Cerebellar nuclear complex (tissue), 1 donor: ENCODE results near the gene ITIH2.
"Not testable (repeated sequence)": the region's sequence is repeated elsewhere in the genome, so short reads cannot be mapped to it uniquely, and the experiment has no call there.

Experiments used
- DNase-seq, 2 experiments: peaks; one replicate each; lab custom pipeline; 2025; lab: John Stamatoyannopoulos, UW

ITIH2 gene

DNA sequence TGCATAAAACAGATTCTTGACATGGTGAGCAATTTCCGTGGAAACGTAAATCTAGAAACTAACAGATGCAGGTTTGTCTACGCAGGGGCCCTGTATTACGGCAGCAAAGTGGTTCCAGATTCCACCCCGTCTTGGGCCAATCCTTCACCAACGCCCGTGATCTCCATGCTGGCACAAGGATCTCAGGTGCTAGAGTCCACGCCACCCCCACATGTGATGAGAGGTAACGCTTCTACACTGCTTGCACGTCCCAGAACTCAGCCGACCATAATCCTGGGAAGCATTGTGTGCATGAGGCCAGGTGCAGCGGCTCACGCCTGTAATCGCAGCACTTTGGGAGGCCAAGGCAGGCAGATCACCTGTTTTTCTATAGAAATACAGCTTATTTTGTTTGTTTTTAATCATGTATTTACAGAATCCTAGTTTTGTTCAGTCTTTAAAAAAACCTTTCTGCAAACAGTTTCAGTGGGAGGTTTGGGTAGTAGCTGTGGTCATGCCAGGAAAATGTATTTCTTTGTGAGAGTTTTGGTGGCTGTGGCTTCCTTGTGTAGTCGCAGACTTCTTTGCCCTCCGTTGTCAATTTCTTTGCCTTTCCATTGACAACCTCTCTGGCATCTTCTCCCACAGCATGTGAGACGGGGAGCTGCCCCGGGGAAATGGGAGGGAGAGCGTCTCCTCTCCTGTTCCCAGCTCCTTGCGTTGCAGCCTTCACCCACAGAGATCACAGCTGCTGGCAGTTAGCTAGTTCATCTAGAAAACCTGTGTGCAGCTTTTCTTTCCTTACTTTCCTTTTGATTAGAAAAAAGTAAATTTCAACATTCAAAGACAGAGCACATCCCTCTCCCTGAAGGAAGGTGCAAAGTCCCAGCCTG is 35.7 kb downstream of the ITIH2 start:
- no peak for DNase-seq

DNA sequence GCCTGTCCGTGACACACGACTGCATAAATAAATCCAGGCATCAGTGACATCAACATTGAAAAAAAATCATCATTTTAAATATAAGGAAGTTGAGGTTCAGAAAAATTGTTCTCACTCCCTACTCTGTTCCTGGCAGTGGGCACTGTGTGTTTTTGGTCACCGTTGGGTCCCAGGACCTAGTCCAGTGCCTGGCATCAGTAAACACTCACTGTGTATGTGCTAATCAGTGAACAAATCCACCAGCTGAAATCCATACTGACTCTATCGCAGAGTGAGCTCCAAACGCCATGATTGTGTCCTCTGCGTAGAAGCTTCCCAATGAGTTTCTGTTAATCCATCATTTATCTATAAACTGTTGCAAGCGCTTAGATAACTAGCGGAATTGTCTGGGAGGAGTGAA is 41.2 kb downstream of the ITIH2 start:
- DNase-seq, result no peak

DNA sequence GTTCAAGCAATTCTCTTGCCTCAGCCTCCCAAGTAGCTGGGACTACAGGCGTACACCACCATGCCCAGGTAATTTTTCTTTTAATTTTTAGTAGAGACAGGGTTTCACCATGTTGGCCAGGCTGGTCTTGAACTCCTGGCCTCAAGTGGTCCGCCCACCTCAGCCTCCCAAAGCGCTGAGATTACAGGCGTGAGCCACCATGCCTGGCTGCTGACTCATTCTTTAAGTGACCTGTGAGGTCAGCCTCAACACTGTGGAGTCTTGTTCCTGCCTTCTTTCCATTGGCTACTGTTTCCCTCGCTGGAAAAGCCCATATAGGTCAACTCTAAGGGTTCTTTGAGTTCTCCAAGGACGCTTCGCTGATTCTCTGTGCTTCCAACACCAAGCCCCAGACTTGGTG is 45.5 kb downstream of the ITIH2 start:
- not testable (repeated sequence) for DNase-seq

DNA sequence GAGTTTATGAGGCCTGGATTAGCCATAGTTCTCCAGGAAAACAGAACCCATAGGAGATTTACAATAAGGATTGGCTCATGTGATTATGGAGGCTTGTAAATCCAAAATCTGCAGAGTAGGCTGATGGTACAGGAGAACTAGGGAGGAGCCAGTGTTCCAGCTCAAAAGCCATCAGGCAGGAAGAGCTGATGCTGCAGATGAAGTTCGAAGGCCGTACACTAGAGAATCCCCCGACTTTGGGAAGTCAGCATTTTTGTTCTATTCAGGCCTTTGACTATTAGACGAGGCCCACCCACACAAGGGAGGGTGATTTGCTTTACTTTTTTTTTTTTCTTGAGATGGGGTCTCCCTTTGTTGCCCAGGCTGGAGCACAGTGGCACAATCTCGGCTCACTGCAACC is 47.1 kb downstream of the ITIH2 start:
- DNase-seq, result no peak

DNA sequence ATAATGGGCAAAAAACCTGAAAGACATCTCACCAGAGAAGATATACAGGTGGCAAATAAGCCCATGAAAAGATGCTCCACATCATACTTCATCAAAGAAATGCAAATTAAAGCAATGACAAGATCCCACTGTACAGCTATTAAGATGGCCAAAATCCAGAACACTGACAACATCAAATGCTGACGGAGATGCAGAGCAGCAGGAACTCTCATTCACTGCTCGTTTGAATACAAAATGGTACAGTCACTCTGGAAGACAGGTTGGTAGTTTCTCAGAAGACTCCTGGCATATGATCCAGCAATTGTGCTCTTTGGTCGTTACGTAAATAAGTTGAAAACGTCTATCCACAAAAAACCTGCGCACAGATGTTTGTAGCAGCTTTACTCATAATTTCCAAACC is 49.1 kb downstream of the ITIH2 start:
- DNase-seq, result no peak

DNA sequence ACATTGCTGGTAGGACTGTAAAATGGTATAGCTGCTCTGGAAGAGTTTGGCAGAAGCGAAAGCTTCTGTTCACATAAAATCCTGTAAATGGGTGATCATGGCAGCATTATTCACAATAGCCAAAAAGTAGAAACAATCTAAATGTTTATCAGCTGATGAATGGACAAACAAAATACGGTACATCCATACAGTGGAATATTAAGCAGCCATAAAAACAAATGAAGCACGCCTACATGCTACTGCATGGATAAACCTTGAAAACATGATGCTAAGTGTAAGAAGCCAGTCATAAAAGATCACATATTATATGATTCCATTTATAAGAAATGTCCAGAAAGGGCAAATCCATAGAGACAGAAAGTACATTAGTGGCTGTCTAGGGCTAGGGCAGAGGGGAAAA is 52.0 kb downstream of the ITIH2 start:
- no peak for DNase-seq

DNA sequence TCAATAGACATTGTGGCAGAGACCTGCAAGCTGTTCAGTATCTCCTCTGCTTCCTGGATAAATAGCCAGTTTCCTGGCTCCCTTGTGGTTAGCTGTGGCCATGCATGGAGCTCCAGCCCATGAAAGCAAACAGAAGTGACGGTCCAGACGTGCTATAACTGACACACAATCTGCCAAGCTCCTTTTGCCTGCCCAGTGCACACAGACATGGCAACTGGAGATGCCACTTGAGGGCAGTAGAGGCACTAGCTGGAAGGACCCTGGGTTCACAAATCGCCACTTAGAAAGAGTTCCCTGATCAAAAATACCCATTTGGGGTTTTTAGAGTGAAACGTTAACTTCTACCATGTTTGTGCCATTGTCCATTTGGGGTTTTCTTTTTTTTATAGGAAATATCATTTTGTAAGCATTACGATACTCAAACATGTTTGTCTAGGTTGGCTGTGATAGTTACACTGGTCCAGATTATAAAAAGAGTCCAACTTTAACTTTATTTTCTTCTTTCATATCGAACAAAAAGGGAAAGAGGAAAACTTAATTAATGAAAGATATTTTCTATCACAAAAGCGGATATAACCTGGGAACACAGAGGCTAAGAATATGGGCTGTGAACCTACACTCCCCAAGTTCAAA is 53.4 kb downstream of the ITIH2 start:
- no peak for DNase-seq

DNA sequence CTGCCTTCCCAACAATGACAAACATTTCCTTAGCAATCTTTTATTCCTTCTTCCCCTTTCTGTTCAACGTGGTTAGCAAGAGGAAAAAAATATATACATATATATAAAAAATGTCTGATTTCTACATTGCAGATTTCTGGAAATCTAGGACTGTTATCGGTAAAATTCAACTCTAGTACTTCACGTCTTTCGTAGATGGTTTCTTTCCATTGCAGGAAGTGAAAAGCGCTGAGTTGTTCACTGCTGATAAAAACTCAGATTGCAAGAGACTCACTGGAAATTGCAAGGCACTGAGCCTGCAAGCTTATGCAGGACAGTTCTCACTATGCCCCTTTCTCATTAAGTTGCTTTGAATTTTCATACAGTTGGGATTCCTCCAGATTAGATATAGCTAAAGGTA is 60.8 kb downstream of the ITIH2 start:
- DNase-seq, result no peak

DNA sequence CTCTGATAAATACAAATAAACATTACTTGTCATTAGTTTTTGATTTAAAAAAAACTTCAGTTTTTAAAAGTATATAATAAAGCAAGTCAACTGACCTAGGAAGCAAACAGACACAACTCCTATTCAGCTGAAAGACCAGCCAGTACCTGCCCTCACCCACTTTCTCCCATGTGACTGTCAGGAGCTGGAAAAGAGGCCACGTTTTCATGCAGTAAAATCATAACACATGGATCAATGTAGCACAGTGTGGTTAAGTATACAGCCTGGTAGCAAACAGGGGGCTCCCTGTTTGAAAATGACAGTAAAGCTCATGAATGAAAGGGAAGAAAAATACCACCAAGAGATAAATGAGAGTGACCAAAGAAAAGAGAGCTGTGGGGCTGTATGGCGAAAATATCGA is 63.1 kb downstream of the ITIH2 start:
- no peak for DNase-seq

DNA sequence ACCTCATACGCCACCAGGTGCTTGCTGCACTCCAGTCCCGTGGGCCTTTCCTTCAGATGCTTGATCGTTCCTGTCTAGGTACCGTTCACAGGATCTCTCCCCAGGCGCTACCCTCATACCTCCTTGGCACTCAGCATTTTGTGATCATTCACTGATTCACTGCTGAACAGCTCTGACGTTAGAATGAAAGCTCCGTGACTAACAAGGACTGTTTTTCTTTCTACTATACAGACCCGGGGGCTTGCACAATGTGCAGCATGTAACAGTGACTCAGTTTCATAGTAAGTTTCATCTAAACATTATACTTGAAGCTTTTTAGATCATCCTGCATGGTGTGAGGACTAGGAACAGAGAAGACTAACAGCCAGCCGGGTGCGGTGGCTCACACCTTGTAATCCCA is 64.1 kb downstream of the ITIH2 start:
- no peak for DNase-seq

DNA sequence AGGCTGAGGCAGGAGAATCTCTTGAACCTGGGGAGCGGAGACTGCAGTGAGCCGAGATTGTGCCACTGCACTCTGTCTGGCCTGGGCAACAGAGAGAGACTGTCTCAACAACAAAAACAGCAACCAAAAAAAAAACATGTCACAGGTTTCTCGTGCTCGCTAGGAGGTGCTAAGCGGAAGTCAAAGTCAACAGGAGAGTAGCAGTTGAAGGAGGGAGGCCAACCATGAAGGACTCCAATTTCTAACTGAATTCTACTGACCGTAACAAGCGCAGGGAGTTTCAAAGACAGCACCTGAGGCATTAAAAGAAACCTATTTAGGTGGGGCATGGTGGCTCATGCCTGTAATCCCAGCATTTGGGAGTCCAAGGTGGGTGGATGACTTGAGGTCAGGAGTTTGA is 65.3 kb downstream of the ITIH2 start:
- DNase-seq, result no peak

DNA sequence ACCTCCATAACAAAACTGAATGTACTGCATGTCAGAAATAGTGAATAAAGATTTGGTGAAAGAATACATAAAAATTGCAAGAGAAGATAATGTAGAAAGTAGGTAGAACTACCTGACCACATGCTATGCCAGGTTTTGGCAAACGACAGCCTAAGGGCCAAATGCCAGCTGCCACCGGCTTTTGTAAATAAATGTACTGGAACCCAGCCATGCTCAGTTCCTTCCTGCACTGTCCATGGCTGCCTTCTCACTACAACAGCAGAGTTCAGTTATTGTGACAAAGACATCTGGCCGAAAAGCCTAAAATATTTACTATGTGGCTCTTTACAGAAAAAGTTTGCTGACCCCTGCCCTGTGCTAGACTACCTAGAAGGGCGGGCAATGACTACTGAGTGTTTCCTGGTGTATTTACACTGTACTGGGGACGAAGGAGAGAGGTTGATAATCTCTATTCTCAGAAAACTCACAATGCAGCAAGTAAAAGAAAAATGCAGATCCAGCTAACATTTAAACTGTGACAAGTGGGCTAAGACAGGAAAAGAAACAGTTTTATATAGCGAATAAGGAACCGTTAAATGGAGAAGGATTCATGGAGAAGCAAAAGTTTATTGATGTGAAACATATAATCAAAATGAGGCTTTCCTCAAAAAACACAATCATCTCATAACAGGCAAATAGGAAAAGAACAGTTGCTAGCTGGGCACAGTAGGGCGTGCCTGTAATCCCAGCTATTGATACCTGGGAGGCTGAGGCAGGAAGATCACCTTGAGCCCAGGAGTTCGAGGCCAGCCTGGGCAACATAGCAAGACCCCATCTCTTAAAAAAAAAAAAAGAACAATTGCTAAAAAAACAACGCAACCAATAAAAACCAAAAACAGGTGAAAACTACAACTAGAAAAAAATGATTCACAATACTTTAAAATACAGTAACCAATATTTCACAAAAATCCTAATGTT is 71.0 kb downstream of the ITIH2 start:
- peak in 1 of 2 experiments; percentile 74 for DNase-seq

DNA sequence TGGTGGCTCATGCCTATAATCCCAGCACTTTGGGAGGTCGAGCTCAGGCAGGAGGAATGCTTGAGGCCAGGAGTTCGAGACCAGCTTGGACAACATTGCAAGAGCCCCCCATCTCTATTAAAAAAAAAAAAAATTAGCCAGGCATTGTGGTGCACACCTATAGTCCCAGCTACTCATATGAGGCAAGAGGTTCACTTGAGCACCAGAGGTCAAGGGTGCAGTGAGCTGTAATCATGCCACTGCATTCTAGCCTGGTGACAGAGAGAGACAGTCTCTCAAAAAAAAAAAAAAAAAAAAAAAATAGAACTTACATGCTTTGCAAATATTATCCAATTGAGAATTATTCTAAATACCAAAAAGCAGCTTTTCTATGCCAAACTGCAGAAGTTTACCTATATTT is 73.7 kb downstream of the ITIH2 start:
- DNase-seq, result no peak

DNA sequence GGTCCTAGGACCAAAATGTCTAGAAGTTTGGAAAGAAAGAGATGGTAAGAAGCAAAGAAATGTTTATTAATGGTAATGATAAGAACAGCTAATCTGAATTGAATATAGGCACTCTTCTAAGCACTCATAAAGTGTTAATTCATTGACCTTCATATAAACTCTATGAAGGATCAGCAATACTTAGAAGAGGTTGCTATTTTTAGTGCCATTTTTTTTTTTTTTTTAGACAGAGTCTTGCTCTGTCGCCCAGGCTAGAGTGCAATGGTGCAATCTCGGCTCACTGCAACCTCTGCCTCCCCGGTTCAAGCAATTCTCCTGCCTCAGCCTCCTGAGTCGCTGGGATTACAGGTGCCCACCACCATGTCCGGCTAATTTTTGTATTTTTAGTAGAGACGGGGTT is 79.1 kb downstream of the ITIH2 start:
- not testable (repeated sequence) for DNase-seq

DNA sequence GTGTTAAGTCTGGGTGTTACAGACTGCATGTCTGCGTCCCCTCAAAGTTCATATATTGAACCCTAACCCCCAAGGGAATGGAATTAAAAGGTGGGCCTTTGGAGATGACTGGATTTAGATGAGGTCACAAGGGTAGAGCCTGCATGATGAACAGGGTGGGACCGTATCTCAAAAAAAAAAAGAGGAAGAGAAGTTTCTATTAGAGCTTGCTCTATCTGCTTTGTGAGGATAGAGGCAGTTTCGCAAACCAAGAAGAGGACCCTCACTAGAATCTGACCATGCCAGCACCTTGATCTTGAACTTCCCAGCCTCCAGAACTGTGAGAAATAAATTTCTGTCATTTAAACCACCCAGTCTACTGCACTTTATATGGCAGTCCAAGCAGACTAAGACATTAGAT is 83.3 kb downstream of the ITIH2 start:
- DNase-seq, result no peak

DNA sequence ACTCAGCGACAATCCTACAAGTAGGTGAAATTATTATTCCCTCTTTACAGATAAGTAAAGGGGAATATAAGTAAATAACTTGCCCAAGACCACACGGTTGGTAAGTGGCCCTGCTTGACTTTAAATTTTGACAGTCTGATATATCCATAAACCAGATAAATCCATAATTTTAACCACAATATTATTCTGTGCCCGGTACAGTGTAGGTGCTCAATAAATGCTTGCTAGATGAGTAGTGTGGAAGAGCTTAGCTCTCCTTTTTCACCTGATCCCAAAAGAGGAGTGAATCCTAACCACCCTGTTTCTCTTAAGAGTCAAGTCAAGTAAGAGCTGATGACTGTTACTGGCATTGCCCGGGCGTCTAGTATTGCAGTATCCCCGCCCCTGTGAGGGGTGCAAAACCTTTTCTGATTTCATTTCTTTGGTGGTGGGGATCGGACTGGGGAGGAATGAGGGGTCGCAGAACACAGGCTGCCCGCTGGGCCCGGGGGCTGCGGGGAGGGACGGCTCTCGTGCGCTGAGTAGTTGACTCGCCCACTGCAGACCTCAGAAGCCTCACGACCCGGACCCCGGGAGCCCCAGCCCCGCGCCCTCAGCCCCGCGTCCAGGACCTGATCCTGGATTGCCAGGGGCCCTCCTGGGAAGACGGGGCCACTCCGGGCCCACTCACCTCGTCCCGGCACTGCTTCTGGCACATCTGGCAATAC is 84.2 kb downstream of the ITIH2 start:
- DNase-seq, result no peak

DNA sequence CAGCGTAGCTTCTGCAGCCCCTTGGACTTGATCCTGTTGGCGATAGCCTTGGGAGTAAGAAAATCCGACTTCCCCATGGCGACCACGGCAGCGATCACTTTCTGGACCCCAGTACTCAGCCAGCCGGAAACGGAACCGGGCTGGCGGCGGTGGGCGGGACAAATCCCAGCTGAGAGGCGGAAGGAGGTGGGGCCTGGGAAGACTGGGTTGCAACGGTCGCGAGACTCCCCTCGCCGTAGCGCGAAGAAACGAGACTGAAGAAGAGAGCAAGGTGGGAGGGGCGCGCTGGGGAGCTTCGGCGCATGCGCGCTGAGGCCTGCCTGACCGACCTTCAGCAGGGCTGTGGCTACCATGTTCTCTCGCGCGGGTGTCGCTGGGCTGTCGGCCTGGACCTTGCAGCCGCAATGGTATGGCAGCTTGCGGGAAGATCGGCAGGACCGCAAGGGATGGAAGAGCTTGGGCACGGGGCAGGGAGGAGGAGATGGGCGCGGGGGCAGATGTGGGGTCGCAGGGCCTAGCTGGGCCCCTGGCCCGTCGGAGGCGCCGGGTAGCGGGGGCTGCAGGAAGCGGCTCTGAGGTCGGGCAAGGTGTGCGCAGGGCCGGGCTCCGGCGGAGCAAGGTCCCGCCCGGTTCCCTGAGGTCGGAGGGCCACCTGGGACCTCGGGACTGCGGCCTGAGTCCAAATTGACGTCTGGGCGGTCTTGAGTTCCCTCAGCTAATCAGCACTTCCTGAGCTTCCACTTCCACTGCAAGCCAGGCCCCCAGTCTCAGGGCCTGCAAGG is 84.9 kb downstream of the ITIH2 start, which contains the start of the genes ATP5F1C and KIN:
ATP5F1C (plus strand) TSS at position 321 of the 782 bp plus-strand sequence; CDS start at position 352, 31 bp downstream.
KIN (minus strand) TSS at position 137 of the 782 bp plus-strand sequence; CDS start at position 77, 60 bp downstream.
- DNase-seq, result peak; percentile 66 to 91

DNA sequence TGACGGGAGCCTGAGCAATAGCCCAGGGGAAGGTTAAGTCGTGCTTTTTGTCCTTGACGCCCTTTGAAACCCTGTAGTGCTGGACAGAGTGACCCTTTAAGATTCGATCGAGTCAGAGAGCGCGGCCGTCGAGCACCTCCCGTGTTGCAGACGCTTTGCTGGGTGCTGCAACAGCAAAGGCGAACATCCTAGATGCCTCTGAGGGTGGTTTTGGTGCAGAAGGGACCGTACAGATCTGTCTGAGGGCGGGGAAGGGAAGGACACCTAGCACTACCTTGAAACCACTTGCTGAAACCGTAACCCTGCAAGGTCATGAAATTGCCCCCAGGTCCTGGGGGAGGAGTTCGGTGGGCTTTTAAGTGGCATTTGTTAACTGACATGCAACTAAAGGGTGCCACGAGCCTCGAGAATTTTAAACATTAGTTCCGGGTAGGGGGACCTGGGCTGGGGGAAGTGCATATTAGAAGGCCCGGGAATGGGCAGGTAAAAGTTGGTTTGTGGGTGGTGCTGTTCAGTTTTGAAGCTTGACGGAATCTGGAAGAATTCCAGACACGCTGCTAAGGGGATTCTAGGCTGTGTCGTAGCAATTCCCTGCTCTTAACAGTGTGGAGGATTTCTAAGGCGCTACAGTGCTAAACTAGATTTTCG is 85.6 kb downstream of the ITIH2 start:
- no peak for DNase-seq

DNA sequence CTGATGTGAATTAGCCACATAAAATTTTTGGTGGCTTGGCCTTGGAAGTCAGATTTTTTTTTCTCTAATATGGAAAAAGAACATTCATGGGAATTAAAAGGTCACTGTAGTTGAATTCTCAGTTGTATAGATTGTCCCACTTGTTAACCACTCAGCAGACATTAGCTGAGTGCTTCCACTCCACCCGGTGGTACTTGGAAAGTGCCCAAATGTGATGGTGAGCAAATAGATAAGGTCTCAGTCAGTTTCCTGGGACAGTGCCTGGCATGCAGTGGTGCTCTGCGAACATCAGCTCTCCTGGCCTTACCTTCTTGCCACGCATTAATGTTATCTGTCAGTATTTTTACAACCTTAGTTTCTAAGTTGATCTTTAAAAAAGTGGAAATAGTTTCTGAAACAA is 86.3 kb downstream of the ITIH2 start:
- no peak for DNase-seq

DNA sequence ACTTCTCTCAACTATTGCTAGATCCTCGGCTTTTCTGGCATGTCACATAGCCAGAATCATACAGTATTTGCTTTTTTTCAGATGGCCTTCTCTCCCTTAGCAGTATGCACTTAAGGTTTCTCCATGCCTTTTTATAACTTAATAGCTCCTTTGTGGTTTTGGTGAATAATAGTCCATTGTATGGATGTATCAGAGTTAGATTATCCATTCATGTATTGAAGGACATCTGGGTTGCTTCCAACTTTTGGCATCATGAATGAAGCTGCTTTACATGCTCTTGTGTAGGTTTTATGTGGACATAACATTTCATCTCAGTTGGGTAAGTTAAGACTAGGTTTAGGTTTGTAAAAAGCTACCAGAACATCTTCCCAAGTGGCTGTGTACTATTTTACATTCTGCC is 89.4 kb downstream of the ITIH2 start:
- no peak for DNase-seq
